ENCODE data around the gene KLHL29. TPM values are rescaled to one million over a fixed set of nuclear protein-coding genes. Genes with fewer than 3 reads are reported as not detected.
"Not testable (repeated sequence)": the region's sequence is repeated elsewhere in the genome, so short reads cannot be mapped to it uniquely, and the experiment has no call there.

KLHL29 gene
- total and polyA plus RNA-seq, 2 experiments from 2014 or later = 1.9 to 6.4 TPM

DNA sequence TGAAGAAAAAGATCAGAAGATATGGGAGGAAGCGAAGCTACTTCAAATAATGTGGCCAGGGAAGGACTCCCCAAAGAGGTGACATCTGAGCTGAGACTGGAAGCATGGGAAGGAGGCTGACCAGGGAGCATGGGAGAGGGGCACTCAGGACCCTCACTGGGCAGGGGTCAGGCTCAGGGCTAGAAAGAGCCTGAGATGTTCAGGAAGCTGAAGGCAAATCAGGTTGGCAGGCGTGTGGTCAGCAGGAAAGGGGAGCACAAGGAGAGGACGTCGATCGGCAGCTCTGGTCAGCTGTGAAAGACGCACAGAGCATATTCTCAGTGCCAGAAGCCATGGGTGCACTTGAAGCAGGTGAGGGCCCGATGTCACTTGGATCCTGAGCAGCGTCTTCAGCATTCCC is 38.2 kb upstream of the KLHL29 start:
- H3K9ac ChIP-seq = no peak overlapping the region
- H3K79me2 ChIP-seq (ENCODE audit: insufficient read depth) = no peaks in the 10 kb centered on the region
- H3K4me3 ChIP-seq = no peak overlapping the region
- no peaks in the 10 kb centered on the region for H4K20me1 ChIP-seq (ENCODE audit: insufficient read depth)
- in situ Hi-C loops (cut with MboI) = no loop called here
- H3K27me3 ChIP-seq (replicated peaks; ENCODE audit: insufficient read depth) = peaks cover 21% of the 10 kb centered on the region
- no peak overlapping the region for H3K4me2 ChIP-seq (ENCODE audit: unreplicated experiment)
- H3K4me1 ChIP-seq (ENCODE audit: insufficient read depth) = peaks cover 4% of the 10 kb centered on the region; the same call in 1 of the 2 replicates
- H2AFZ ChIP-seq = no peak overlapping the region
- no peak for DNase-seq
- 69 to 71% methylated on average over 8 of the region's 8 CpGs for WGBS, 2 experiments (ENCODE audit: low coverage in 1 of 2, low lambda C conversion rate in 2 of 2, missing lambda C conversion rate in 2 of 2)
- H3K9me3 ChIP-seq (ENCODE audit: low read depth) = no peaks in the 10 kb centered on the region
- no peaks in the 10 kb centered on the region for H3F3A ChIP-seq (ENCODE audit: insufficient read depth)
- no peaks in the 10 kb centered on the region for H3K36me3 ChIP-seq (ENCODE audit: low read depth)
- H3K9me2 ChIP-seq (ENCODE audit: insufficient read depth) = no peaks in the 10 kb centered on the region
- TF ChIP-seq EZH2phosphoT487 (IDR thresholded peaks at IDR 0.05; ENCODE audit: insufficient read depth, low read depth) (no peak), EZH2 (IDR thresholded peaks at IDR 0.05; ENCODE audit: insufficient read depth, poor library complexity, severe bottlenecking) (no peak)
- no peak overlapping the region for H3K27ac ChIP-seq

DNA sequence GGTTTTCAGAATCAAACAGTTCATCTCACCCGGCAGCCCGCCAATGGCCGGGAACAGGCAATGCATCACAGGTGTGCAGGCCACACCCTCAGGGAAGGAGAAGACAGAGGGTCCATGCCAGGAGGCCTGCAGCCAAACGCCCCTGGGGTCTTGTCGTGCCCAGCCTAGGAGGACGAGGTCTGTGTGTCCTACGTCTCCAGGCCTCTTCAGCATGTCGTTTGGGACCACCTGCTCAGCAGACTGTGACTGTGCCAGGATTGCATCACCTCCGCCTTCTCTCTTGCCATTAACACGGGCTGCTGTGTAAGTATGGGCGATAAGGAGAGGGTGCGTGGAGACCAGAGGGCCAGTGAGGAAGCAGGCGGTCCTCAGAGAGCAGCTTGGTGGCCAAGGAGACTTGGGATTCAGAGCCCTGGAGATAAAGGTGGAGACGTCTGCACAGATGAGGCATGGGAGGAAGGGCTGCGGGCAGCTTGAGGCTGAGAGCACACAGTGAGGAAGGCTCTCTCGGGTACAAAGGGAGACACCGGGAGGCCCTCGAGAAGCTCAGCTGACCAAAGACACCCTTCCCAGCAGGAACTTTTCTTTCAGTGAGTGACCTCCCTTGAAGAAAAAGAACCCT is 37.4 kb upstream of the KLHL29 start:
- Histone ChIP-seq H3K27ac (no peak overlapping the region), H3F3A (ENCODE audit: insufficient read depth) (no peaks in the 10 kb centered on the region), H3K9ac (no peak overlapping the region), H3K4me1 (ENCODE audit: insufficient read depth) (peaks cover 4% of the 10 kb centered on the region; the same call in 1 of the 2 replicates), H2AFZ (no peak overlapping the region), H3K4me2 (ENCODE audit: unreplicated experiment) (no peak overlapping the region), H3K9me2 (ENCODE audit: insufficient read depth) (no peaks in the 10 kb centered on the region), H3K4me3 (no peak overlapping the region), H3K27me3 (replicated peaks; ENCODE audit: insufficient read depth) (peaks cover 16% of the 10 kb centered on the region), H3K9me3 (ENCODE audit: low read depth) (no peaks in the 10 kb centered on the region), H3K79me2 (ENCODE audit: insufficient read depth) (no peaks in the 10 kb centered on the region), H3K36me3 (ENCODE audit: low read depth) (no peaks in the 10 kb centered on the region), H4K20me1 (ENCODE audit: insufficient read depth) (no peaks in the 10 kb centered on the region)
- in situ Hi-C loops (cut with MboI) = no loop called here
- 52 to 59% methylated on average over 17 to 18 of the region's 18 CpGs for whole genome bisulfite sequencing, 2 experiments (ENCODE audit: low coverage in 1 of 2, low lambda C conversion rate in 2 of 2, missing lambda C conversion rate in 2 of 2)
- DNase-seq = no peak
- no peak for TF ChIP-seq EZH2 (IDR thresholded peaks at IDR 0.05; ENCODE audit: insufficient read depth, poor library complexity, severe bottlenecking)

DNA sequence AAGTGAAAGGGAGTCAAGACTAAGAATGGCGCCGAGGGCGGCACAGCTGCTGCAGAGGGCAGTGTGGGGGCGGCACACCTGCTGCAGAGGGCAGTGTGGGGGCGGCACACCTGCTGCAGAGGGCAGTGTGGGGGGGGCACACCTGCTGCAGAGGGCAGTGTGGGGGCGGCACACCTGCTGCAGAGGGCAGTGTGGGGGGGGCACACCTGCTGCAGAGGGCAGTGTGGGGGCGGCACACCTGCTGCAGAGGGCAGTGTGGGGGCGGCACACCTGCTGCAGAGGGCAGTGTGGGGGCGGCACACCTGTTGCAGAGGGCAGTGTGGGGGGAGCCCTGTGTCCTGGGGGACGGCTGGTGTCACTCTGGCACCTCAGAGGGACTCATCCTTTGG is 36.9 kb upstream of the KLHL29 start:
- H3K4me1 ChIP-seq (ENCODE audit: insufficient read depth); H3F3A ChIP-seq (ENCODE audit: insufficient read depth); H3K4me3 ChIP-seq; in situ Hi-C loops (cut with MboI); H3K36me3 ChIP-seq (ENCODE audit: low read depth); H3K9ac ChIP-seq; H3K4me2 ChIP-seq (ENCODE audit: unreplicated experiment); H2AFZ ChIP-seq; H3K27ac ChIP-seq; H3K79me2 ChIP-seq (ENCODE audit: insufficient read depth); H3K9me3 ChIP-seq (ENCODE audit: low read depth); H4K20me1 ChIP-seq (ENCODE audit: insufficient read depth); DNase-seq; H3K9me2 ChIP-seq (ENCODE audit: insufficient read depth): not testable (repeated sequence)
- H3K27me3 ChIP-seq (replicated peaks; ENCODE audit: insufficient read depth) = peaks cover 16% of the 10 kb centered on the region
- WGBS, 2 experiments (ENCODE audit: low coverage in 1 of 2, low lambda C conversion rate in 2 of 2, missing lambda C conversion rate in 2 of 2) = 72 to 88% methylated on average over 4 to 9 of the region's 10 CpGs

DNA sequence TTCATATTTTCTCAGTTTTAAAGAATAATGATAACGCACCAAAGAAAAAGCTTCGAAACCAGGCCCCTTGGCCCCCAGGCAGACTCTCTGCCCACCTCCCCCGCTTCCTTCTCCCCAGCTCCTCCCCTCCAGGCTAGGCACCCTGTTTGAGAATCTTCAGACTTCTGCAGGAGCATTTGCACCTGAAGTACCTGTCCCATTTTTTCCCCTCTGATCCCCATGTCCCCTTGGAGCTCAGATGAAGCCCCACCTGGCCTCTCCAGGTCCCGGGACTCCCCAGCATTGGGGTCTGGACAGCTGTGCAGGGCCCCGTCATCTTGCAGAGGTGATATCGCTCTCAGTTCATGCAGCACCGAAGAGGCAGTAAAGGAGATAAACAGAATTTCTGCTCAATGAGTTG is 35.5 kb upstream of the KLHL29 start:
- no peaks in the 10 kb centered on the region for H3K9me2 ChIP-seq (ENCODE audit: insufficient read depth)
- no peaks in the 10 kb centered on the region for H3K9me3 ChIP-seq (ENCODE audit: low read depth)
- peaks cover 4% of the 10 kb centered on the region; the same call in 1 of the 2 replicates for H3K4me1 ChIP-seq (ENCODE audit: insufficient read depth)
- H3F3A ChIP-seq (ENCODE audit: insufficient read depth) = no peaks in the 10 kb centered on the region
- H4K20me1 ChIP-seq (ENCODE audit: insufficient read depth) = no peaks in the 10 kb centered on the region
- TF ChIP-seq EZH2phosphoT487 (IDR thresholded peaks at IDR 0.05; ENCODE audit: insufficient read depth, low read depth) (no peak), EZH2 (IDR thresholded peaks at IDR 0.05; ENCODE audit: insufficient read depth, poor library complexity, severe bottlenecking) (no peak)
- H3K27me3 ChIP-seq (replicated peaks; ENCODE audit: insufficient read depth) = peaks cover 12% of the 10 kb centered on the region
- no peak overlapping the region for H3K4me2 ChIP-seq (ENCODE audit: unreplicated experiment)
- 88 to 90% methylated on average over 6 to 7 of the region's 7 CpGs for WGBS, 2 experiments (ENCODE audit: low coverage in 1 of 2, low lambda C conversion rate in 2 of 2, missing lambda C conversion rate in 2 of 2)
- in situ Hi-C loops (cut with MboI) = no loop called here
- no peak overlapping the region for H2AFZ ChIP-seq
- H3K27ac ChIP-seq = no peak overlapping the region
- DNase-seq = no peak
- H3K4me3 ChIP-seq = no peak overlapping the region
- no peaks in the 10 kb centered on the region for H3K79me2 ChIP-seq (ENCODE audit: insufficient read depth)
- no peaks in the 10 kb centered on the region for H3K36me3 ChIP-seq (ENCODE audit: low read depth)
- H3K9ac ChIP-seq = no peak overlapping the region

All from GM23248 (cell line).